GM21381 (cell line): Measurements from ENCODE around the gene ZNF628.
A peak's percentile ranks its signal among the peaks of the same experiment; 100 is the strongest.

Experiments
- ATAC-seq: cut with Tn5 transposase; IDR thresholded peaks from one replicate; pipeline ENCODE4 v1.9.1; 2021; ENCODE audit warnings: mild to moderate bottlenecking, moderate library complexity; ENCODE audit not compliant: unreplicated experiment

The ZNF628 gene

GRCh38 chr19:55449469-55449868 lies 26.9 kb upstream of the ZNF628 start:
- ATAC-seq, result no peak

GRCh38 chr19:55451163-55451964 lies 25.1 kb upstream of the ZNF628 start:
- ATAC-seq, result no peak

- ATAC-seq, result no peak
Measured at GRCh38 chr19:55451965-55452748, 24.3 kb upstream of the ZNF628 start.

DNA sequence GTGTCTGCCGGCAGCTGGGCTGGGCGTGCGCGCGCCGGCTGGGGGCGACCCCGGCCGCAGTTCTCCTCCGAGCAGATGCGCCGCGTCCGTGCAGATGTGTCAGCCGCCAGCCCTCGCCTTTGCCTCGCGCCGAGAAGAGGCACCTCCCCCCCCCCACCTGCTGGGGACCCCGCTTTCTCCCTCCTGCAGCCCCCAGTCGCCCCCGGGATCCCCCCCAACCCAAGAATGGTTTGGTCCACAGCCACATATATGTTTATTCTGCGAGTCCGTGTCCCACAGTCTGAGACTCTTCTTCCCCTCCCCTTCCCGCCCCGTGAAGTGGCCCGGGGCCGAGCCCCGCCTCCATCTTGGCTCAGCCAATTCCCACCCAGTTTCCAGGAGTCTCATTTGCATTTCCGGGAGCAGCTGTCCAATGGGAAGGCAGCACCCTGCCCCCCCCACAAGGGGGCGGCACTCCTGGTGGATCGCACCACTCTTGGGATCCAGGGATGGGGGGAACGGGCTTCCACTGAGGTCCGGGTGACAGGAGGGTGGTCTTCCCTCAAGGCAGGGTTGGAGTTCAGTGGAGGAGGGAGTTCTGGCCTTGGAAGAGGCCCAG lies 23.6 kb upstream of the ZNF628 start:
- no peak for ATAC-seq

- no peak for ATAC-seq
Measured at GRCh38 chr19:55453511-55454260, 22.7 kb upstream of the ZNF628 start.

- no peak for ATAC-seq
Measured at GRCh38 chr19:55454787-55455243, 21.6 kb upstream of the ZNF628 start.

- no peak for ATAC-seq
Measured at GRCh38 chr19:55455576-55456235, 20.7 kb upstream of the ZNF628 start.

DNA sequence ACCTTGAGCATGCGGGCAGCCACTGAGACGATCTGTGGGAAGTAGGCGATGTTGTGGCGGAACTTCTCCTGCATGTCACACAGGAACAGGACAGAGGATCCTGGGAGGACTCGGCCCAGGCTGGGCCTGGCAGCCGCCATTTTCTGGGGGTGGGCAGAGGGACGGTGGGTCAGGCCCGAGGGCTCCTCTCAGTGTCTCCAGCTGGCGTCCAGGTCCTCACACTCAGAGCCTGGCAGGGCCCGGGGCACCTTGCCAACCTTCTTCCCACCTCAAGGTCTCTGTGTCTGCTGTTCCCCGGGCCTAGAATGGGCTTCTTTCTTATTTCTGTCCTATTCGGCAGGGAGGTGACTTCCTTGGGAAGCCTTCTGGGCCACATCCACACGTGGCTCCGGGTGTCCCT lies 20.1 kb upstream of the ZNF628 start:
- ATAC-seq, result no peak

DNA sequence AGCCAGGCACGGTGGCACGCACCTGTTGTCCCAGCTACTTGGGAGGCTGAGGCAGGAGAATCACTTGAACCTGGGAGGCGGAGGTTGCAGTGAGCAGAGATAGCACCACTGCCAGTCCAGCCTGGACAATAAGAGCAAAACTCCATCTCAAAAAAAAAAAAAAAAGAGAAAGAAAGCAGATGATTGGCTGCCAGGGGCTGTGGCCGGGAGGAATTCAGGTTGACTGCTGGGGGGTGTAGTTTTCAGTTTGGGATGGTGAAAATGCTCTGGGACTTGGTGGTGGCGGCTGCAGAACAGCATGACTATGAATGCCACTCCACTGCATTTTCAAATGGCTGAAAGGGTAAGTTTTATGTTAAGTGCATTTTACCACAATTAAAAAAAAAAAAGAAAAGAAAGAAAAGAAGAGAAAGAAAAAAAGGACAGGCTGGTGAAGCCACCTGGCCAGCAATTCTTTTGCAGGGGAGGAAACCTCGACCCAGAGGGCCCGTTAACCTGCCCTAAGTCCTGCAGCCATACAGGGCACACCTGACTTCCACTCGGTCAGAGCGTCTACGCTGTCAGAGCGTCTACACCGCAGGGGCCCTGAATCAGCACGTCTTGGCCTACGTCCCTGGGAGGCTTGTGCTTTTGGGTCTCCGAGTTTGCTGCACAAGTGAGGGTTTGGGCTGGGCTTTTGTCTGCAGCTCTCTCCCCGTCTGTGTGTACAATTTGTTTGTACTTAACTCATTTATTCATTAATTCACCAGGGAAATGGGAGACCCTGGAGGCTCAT lies 18.5 kb upstream of the ZNF628 start:
- no peak for ATAC-seq

- ATAC-seq, result no peak
Measured at GRCh38 chr19:55459551-55459949, 16.9 kb upstream of the ZNF628 start.

GRCh38 chr19:55459950-55460657 lies 16.3 kb upstream of the ZNF628 start:
- ATAC-seq, result no peak

DNA sequence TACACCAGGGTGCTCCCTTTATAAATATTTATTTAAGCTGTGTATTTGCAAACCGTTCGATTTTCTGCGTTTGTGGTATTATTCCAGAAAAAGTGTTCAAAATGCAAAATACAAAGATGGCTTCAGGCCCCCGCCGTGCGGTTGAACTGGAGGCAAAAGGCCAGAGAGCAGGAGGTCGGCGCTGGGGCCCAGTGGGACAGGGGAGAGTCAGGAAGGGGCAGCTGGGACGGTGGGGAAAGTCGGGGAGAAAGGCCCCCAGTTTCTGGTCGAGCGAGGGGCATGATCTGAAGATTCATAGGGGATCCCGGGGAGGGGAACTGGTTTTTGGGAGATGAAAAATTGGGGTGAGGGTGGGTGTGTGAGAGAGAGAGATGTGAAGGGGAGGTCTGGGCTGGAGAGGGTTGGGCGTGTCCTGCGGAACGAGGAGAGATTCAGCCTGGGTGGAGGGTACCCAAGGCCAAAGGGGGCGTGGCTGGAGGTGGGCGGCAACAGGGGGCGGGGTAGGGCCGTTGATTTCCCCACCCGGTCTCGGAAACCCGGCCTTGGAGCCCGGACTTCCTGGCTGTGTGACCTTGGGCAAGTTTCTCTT lies 15.7 kb upstream of the ZNF628 start:
- ATAC-seq, result no peak

GRCh38 chr19:55461259-55461973 lies 15.0 kb upstream of the ZNF628 start, which contains the start of gene ISOC2:
ISOC2 (minus strand) TSS chr19:55461642; CDS start chr19:55456486, 5,156 bp downstream.
- ATAC-seq, result peak; percentile 92

- no peak for ATAC-seq
Measured at GRCh38 chr19:55461974-55462626, 14.3 kb upstream of the ZNF628 start.

DNA sequence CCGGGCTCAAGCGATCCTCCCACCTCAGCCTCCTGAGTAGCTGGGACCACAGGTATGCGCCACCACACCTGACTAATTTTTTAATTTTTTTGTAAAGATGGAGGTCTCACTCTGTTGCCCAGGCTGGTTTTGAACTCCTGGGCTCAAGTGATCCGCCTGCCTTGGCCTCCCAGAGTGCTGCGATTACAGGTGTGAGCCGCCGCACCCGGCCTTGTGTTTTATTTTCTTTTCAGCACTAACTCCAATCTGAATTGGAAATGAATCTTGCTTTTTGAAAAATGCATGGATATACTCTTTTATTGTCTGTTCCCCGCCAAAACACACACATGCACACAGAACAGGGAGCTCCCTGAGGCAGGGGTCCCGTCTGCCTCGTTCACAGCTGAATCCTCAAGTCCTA lies 13.7 kb upstream of the ZNF628 start:
- no peak for ATAC-seq

- ATAC-seq, result no peak
Measured at GRCh38 chr19:55463583-55464031, 12.8 kb upstream of the ZNF628 start.

DNA sequence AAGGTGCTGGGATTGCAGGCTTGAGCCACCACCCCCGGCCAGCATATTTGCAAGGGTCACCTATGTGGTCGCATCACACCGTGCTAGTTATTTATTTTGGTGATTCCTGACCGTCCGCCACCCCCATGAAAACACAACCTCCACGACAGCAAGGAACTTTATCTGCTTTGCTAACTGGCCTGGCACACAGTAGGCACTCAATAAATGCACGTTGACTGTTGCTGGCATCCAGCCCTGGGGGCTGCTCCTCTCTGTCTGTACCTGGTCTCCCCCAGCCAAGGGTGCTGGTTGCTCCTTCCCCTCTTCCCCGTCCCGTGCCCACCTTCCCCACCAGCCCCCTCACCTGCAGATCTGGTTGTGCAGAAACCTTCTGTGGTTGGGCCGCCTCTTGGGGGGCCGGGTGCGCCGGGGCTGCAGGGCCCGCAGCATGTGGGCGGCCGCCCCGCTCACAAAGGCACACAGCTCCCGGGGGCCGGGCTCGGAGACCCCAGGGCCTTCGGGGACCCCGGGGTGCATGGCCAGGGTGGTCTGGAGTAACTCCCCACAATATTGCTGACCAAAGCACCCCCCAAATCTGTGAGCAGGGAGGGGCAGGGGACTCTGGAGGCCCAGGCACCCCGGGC lies 12.3 kb upstream of the ZNF628 start:
- no peak for ATAC-seq
